ENCODE data around the gene POLR1B. TPM values are rescaled to one million over a fixed set of nuclear protein-coding genes. Genes with fewer than 3 reads are reported as not detected.

The POLR1B gene
- total and polyA plus RNA-seq, 2 of the 13 experiments (the other 11 are each of a cell fraction or from before 2014, with no cell fraction given), result 18.3 to 46.0 TPM

DNA sequence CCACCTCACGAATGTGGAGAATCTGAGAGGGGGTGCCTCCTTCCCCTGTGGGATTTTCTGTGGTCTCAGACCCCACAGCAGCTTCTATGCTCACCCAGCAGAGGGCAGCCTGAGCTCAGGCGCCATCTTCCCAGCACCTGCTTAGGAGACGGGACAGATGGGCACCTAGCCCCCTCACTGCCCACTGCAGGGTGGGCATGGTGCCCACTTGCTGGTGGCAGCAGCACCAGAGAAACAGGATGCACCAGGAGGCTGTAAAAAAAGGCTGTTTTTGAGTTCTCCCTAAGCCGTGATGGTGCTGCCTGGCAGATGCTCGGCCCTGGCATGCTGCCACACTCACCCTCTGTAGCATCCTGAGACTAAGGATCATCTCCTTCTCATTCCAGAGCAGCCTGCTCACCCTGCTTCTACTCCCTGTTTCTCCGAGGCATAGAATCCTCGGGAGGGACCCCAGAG lies 84.4 kb downstream of the POLR1B start (continued):
- TF ChIP-seq, protein P1, sequence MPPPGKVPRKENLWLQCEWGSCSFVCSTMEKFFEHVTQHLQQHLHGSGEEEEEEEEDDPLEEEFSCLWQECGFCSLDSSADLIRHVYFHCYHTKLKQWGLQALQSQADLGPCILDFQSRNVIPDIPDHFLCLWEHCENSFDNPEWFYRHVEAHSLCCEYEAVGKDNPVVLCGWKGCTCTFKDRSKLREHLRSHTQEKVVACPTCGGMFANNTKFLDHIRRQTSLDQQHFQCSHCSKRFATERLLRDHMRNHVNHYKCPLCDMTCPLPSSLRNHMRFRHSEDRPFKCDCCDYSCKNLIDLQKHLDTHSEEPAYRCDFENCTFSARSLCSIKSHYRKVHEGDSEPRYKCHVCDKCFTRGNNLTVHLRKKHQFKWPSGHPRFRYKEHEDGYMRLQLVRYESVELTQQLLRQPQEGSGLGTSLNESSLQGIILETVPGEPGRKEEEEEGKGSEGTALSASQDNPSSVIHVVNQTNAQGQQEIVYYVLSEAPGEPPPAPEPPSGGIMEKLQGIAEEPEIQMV (CRISPR knock-in tag; IDR thresholded peaks at IDR 0.05; ENCODE audit: low read depth), result no peak
- no peak for TF ChIP-seq ZC3H13 (CRISPR knock-in tag; IDR thresholded peaks at IDR 0.05)
- peak; percentile 20; the same call in 1 of the 2 replicates for TF ChIP-seq ARID2 (CRISPR knock-in tag; IDR thresholded peaks at IDR 0.05; ENCODE audit: borderline replicate concordance)
- no peak for TF ChIP-seq ZNF570 (CRISPR knock-in tag; IDR thresholded peaks at IDR 0.05; ENCODE audit: borderline replicate concordance)
- TF ChIP-seq PITX1 (CRISPR knock-in tag; IDR thresholded peaks at IDR 0.05), result peak; percentile 35; the same call in 1 of the 2 replicates
- peak; percentile 61; the same call in 1 of the 2 replicates for TF ChIP-seq ZNF350 (CRISPR knock-in tag; IDR thresholded peaks at IDR 0.05; ENCODE audit: borderline replicate concordance, low read depth)
- no peak for TF ChIP-seq ZNF75D (CRISPR knock-in tag; IDR thresholded peaks at IDR 0.05; ENCODE audit: borderline replicate concordance)
- TF ChIP-seq MAFG (CRISPR knock-in tag; IDR thresholded peaks at IDR 0.05), result no peak
- TF ChIP-seq SIN3B (IDR thresholded peaks at IDR 0.05; ENCODE audit: low read length), result no peak
- no peak for TF ChIP-seq ZNF549 (CRISPR knock-in tag; IDR thresholded peaks at IDR 0.05)
- TF ChIP-seq, protein P2, sequence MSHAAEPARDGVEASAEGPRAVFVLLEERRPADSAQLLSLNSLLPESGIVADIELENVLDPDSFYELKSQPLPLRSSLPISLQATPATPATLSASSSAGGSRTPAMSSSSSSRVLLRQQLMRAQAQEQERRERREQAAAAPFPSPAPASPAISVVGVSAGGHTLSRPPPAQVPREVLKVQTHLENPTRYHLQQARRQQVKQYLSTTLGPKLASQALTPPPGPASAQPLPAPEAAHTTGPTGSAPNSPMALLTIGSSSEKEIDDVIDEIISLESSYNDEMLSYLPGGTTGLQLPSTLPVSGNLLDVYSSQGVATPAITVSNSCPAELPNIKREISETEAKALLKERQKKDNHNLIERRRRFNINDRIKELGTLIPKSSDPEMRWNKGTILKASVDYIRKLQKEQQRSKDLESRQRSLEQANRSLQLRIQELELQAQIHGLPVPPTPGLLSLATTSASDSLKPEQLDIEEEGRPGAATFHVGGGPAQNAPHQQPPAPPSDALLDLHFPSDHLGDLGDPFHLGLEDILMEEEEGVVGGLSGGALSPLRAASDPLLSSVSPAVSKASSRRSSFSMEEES (CRISPR knock-in tag; IDR thresholded peaks at IDR 0.05), result no peak
- TF ChIP-seq ZSCAN22 (CRISPR knock-in tag; IDR thresholded peaks at IDR 0.05), result no peak
- TF ChIP-seq, protein P3, sequence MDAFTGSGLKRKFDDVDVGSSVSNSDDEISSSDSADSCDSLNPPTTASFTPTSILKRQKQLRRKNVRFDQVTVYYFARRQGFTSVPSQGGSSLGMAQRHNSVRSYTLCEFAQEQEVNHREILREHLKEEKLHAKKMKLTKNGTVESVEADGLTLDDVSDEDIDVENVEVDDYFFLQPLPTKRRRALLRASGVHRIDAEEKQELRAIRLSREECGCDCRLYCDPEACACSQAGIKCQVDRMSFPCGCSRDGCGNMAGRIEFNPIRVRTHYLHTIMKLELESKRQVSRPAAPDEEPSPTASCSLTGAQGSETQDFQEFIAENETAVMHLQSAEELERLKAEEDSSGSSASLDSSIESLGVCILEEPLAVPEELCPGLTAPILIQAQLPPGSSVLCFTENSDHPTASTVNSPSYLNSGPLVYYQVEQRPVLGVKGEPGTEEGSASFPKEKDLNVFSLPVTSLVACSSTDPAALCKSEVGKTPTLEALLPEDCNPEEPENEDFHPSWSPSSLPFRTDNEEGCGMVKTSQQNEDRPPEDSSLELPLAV (CRISPR knock-in tag; conservative IDR thresholded peaks at IDR 0.05; ENCODE audit: low read depth), result no peak
- peak; percentile 100 for TF ChIP-seq HNRNPL (IDR thresholded peaks at IDR 0.05; ENCODE audit: low read depth, low read length)
- peak; percentile 35; the same call in 1 of the 2 replicates for TF ChIP-seq PPARG (CRISPR knock-in tag; conservative IDR thresholded peaks at IDR 0.05)
- TF ChIP-seq ZNF564 (CRISPR knock-in tag; IDR thresholded peaks at IDR 0.05), result no peak
- no peak for TF ChIP-seq MBD4 (IDR thresholded peaks at IDR 0.05; ENCODE audit: borderline replicate concordance, low read length)
- TF ChIP-seq ZFY (CRISPR knock-in tag; IDR thresholded peaks at IDR 0.05), result peak; percentile 29; the same call in 1 of the 2 replicates
- TF ChIP-seq RCOR2 (CRISPR knock-in tag; IDR thresholded peaks at IDR 0.05), result 0 out of 2 replicates have a peak, but pooled peaks have one; percentile 15

Data from HepG2 (cell line).